ENCODE data around the gene ATXN10.

- TF ChIP-seq, protein P1, sequence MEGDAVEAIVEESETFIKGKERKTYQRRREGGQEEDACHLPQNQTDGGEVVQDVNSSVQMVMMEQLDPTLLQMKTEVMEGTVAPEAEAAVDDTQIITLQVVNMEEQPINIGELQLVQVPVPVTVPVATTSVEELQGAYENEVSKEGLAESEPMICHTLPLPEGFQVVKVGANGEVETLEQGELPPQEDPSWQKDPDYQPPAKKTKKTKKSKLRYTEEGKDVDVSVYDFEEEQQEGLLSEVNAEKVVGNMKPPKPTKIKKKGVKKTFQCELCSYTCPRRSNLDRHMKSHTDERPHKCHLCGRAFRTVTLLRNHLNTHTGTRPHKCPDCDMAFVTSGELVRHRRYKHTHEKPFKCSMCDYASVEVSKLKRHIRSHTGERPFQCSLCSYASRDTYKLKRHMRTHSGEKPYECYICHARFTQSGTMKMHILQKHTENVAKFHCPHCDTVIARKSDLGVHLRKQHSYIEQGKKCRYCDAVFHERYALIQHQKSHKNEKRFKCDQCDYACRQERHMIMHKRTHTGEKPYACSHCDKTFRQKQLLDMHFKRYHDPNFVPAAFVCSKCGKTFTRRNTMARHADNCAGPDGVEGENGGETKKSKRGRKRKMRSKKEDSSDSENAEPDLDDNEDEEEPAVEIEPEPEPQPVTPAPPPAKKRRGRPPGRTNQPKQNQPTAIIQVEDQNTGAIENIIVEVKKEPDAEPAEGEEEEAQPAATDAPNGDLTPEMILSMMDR (IDR thresholded peaks at IDR 0.05) = no peak
- no peak for TF ChIP-seq POLR2A (IDR thresholded peaks at IDR 0.05)
These were observed 177.3 kb downstream of the ATXN10 start for GRCh38 chr22:45848904-45849303.

Measured in esophagus squamous epithelium (tissue), 4 donors.